Measurements from ENCODE around the gene IL12RB2. TPM values are rescaled to one million over a fixed set of nuclear protein-coding genes. Genes with fewer than 3 reads are reported as not detected.

The IL12RB2 gene
- total RNA-seq = 10 to 100 TPM; 32.8 to 35.1 TPM
- 6.8 TPM for polyA plus RNA-seq

GRCh38 chr1:67307251-67308060 lies at the start of gene IL12RB2:
TSS of gene IL12RB2 (plus strand) at chr1:67307873. CDS start at chr1:67320369, 12,496 bp downstream.
- peaks cover 4% of the 10 kb centered on the region for H3K27me3 ChIP-seq (ENCODE audit: insufficient read depth, low read length, poor library complexity, severe bottlenecking)
- Mint-ChIP-seq H3K9me3 (peaks cover 0 to 1% (median 0%) of the 10 kb centered on the region in 5 donors), H3K36me3 (peaks cover 0 to 6% (median 0%) of the 10 kb centered on the region in 3 donors), H3K27ac (peak within 1 kb of the TSS; percentile 50 to 97 (median 86)), H3K4me3 (peak within 1 kb of the TSS; percentile 80 to 94 (median 91)), H3K27me3 (peaks cover 7 to 43% of the 10 kb centered on the region in 2 donors), H3K4me1 (peaks cover 13 to 21% (median 13%) of the 10 kb centered on the region in 3 donors)
- CTCF ChIA-PET = no interaction called here
- DNase-seq = peak in 3 of 5 donors; percentile 3 to 27 (median 11)
- H3K4me3 ChIP-seq (ENCODE audit: low read length) = peak within 1 kb of the TSS; percentile 65
- H3K27ac ChIP-seq (ENCODE audit: low read depth, low read length) = no peak within 1 kb of the TSS
- H3K4me1 ChIP-seq (ENCODE audit: insufficient read depth, low read length) = peaks cover 6% of the 10 kb centered on the region
- H3K9me3 ChIP-seq (ENCODE audit: low read length) = no peaks in the 10 kb centered on the region
- POLR2A ChIA-PET = no interaction called here
- no peaks in the 10 kb centered on the region for H3K36me3 ChIP-seq (ENCODE audit: insufficient read depth, low read length)

GRCh38 chr1:67261680-67262079 lies 46.0 kb upstream of the IL12RB2 start:
- CTCF ChIA-PET = no interaction called here
- POLR2A ChIA-PET = no interaction called here
- Mint-ChIP-seq H3K4me1 (peaks cover 25 to 36% (median 32%) of the 10 kb centered on the region in 3 donors), H3K4me3 (no peak overlapping the region), H3K9me3 (no peaks in the 10 kb centered on the region), H3K27ac (peak overlapping the region in 3 of 8 donors; percentile 42 to 53 (median 43)), H3K36me3 (peaks cover 0 to 1% (median 0%) of the 10 kb centered on the region in 3 donors), H3K27me3 (no peaks in the 10 kb centered on the region)
- DNase-seq = peak in 2 of 5 donors; percentile 21 to 56
- Histone ChIP-seq H3K36me3 (ENCODE audit: insufficient read depth, low read length) (no peaks in the 10 kb centered on the region), H3K9me3 (ENCODE audit: low read length) (no peaks in the 10 kb centered on the region), H3K4me1 (ENCODE audit: insufficient read depth, low read length) (peaks cover 16% of the 10 kb centered on the region), H3K27me3 (ENCODE audit: insufficient read depth, low read length, poor library complexity, severe bottlenecking) (no peaks in the 10 kb centered on the region), H3K4me3 (ENCODE audit: low read length) (no peak overlapping the region), H3K27ac (ENCODE audit: low read depth, low read length) (no peak overlapping the region)

- H3K4me3 ChIP-seq (ENCODE audit: low read length) = no peak overlapping the region
- H3K4me1 ChIP-seq (ENCODE audit: insufficient read depth, low read length) = peaks cover 16% of the 10 kb centered on the region
- H3K27ac ChIP-seq (ENCODE audit: low read depth, low read length) = no peak overlapping the region
- H3K9me3 ChIP-seq (ENCODE audit: low read length) = no peaks in the 10 kb centered on the region
- CTCF ChIA-PET = no interaction called here
- H3K9me3 Mint-ChIP-seq = no peaks in the 10 kb centered on the region
- no peak for DNase-seq
- H3K27me3 Mint-ChIP-seq = no peaks in the 10 kb centered on the region
- POLR2A ChIA-PET = interaction anchor here (0.6 kb wide), 1 partner anchor 9 kb away, joined by 3 read pairs; no protein-coding TSS in a partner anchor
- peaks cover 25 to 36% (median 28%) of the 10 kb centered on the region in 3 donors for H3K4me1 Mint-ChIP-seq
- H3K36me3 ChIP-seq (ENCODE audit: insufficient read depth, low read length) = no peaks in the 10 kb centered on the region
- peak overlapping the region in 1 of 7 donors; percentile 15 for H3K4me3 Mint-ChIP-seq
- H3K27me3 ChIP-seq (ENCODE audit: insufficient read depth, low read length, poor library complexity, severe bottlenecking) = no peaks in the 10 kb centered on the region
- H3K36me3 Mint-ChIP-seq = peaks cover 0 to 1% (median 0%) of the 10 kb centered on the region in 3 donors
- H3K27ac Mint-ChIP-seq = peak overlapping the region in 1 of 8 donors; percentile 96
Observed at GRCh38 chr1:67262735-67263134, 44.9 kb upstream of the IL12RB2 start.

- Mint-ChIP-seq H3K36me3 (no peaks in the 10 kb centered on the region), H3K9me3 (no peaks in the 10 kb centered on the region), H3K4me1 (peaks cover 25 to 36% (median 28%) of the 10 kb centered on the region in 3 donors), H3K27ac (peak overlapping the region in 4 of 8 donors; percentile 61 to 80 (median 70)), H3K27me3 (no peaks in the 10 kb centered on the region), H3K4me3 (peak overlapping the region in 2 of 7 donors; percentile 14 to 76)
- Histone ChIP-seq H3K36me3 (ENCODE audit: insufficient read depth, low read length) (no peaks in the 10 kb centered on the region), H3K4me1 (ENCODE audit: insufficient read depth, low read length) (peaks cover 16% of the 10 kb centered on the region), H3K4me3 (ENCODE audit: low read length) (no peak overlapping the region), H3K27me3 (ENCODE audit: insufficient read depth, low read length, poor library complexity, severe bottlenecking) (no peaks in the 10 kb centered on the region), H3K9me3 (ENCODE audit: low read length) (no peaks in the 10 kb centered on the region), H3K27ac (ENCODE audit: low read depth, low read length) (no peak overlapping the region)
- DNase-seq = no peak
- ChIA-PET CTCF (no interaction called here), POLR2A (no interaction called here)
Observed at GRCh38 chr1:67264152-67264551, 43.5 kb upstream of the IL12RB2 start.

GRCh38 chr1:67264899-67265298 lies 42.8 kb upstream of the IL12RB2 start:
- peaks cover 25 to 36% (median 28%) of the 10 kb centered on the region in 3 donors for H3K4me1 Mint-ChIP-seq

GRCh38 chr1:67269061-67269460 lies 38.6 kb upstream of the IL12RB2 start:
- H3K4me1 ChIP-seq (ENCODE audit: insufficient read depth, low read length) = peaks cover 8% of the 10 kb centered on the region
- Mint-ChIP-seq H3K4me1 (peaks cover 11 to 20% (median 12%) of the 10 kb centered on the region in 3 donors), H3K27ac (no peak overlapping the region), H3K4me3 (no peak overlapping the region), H3K9me3 (peaks cover 0 to 7% (median 0%) of the 10 kb centered on the region in 5 donors), H3K27me3 (no peaks in the 10 kb centered on the region), H3K36me3 (peaks cover 0 to 27% (median 5%) of the 10 kb centered on the region in 3 donors)
- H3K4me3 ChIP-seq (ENCODE audit: low read length) = no peak overlapping the region
- no peaks in the 10 kb centered on the region for H3K27me3 ChIP-seq (ENCODE audit: insufficient read depth, low read length, poor library complexity, severe bottlenecking)
- no peak overlapping the region for H3K27ac ChIP-seq (ENCODE audit: low read depth, low read length)
- H3K9me3 ChIP-seq (ENCODE audit: low read length) = no peaks in the 10 kb centered on the region
- no peak for DNase-seq
- POLR2A ChIA-PET = no interaction called here
- no peaks in the 10 kb centered on the region for H3K36me3 ChIP-seq (ENCODE audit: insufficient read depth, low read length)
- CTCF ChIA-PET = no interaction called here

More at GRCh38 chr1:67264899-67265298, 42.8 kb upstream of the IL12RB2 start:
- POLR2A ChIA-PET = no interaction called here
- Mint-ChIP-seq H3K27me3 (no peaks in the 10 kb centered on the region), H3K4me3 (peak overlapping the region; percentile 6 to 82 (median 63)), H3K27ac (peak overlapping the region in 7 of 8 donors; percentile 52 to 92 (median 80)), H3K36me3 (no peaks in the 10 kb centered on the region), H3K9me3 (no peaks in the 10 kb centered on the region)
- H3K27me3 ChIP-seq (ENCODE audit: insufficient read depth, low read length, poor library complexity, severe bottlenecking) = no peaks in the 10 kb centered on the region
- CTCF ChIA-PET = no interaction called here
- DNase-seq = no peak
- no peak overlapping the region for H3K4me3 ChIP-seq (ENCODE audit: low read length)
- no peaks in the 10 kb centered on the region for H3K9me3 ChIP-seq (ENCODE audit: low read length)
- no peaks in the 10 kb centered on the region for H3K36me3 ChIP-seq (ENCODE audit: insufficient read depth, low read length)
- H3K4me1 ChIP-seq (ENCODE audit: insufficient read depth, low read length) = peaks cover 16% of the 10 kb centered on the region
- H3K27ac ChIP-seq (ENCODE audit: low read depth, low read length) = no peak overlapping the region

- Histone ChIP-seq H3K4me3 (ENCODE audit: low read length) (no peak overlapping the region), H3K9me3 (ENCODE audit: low read length) (no peaks in the 10 kb centered on the region), H3K36me3 (ENCODE audit: insufficient read depth, low read length) (no peaks in the 10 kb centered on the region), H3K4me1 (ENCODE audit: insufficient read depth, low read length) (no peaks in the 10 kb centered on the region), H3K27ac (ENCODE audit: low read depth, low read length) (no peak overlapping the region), H3K27me3 (ENCODE audit: insufficient read depth, low read length, poor library complexity, severe bottlenecking) (no peaks in the 10 kb centered on the region)
- DNase-seq = no peak
- H3K27me3 Mint-ChIP-seq = no peaks in the 10 kb centered on the region
- H3K27ac Mint-ChIP-seq = no peak overlapping the region
- CTCF ChIA-PET = no interaction called here
- H3K36me3 Mint-ChIP-seq = peaks cover 0 to 31% (median 5%) of the 10 kb centered on the region in 3 donors
- peaks cover 10 to 22% (median 14%) of the 10 kb centered on the region in 3 donors for H3K4me1 Mint-ChIP-seq
- no peak overlapping the region for H3K4me3 Mint-ChIP-seq
- peaks cover 0 to 7% (median 0%) of the 10 kb centered on the region in 5 donors for H3K9me3 Mint-ChIP-seq
- POLR2A ChIA-PET = no interaction called here
Observed at GRCh38 chr1:67270541-67270940, 37.1 kb upstream of the IL12RB2 start.

GRCh38 chr1:67273591-67273990 lies 34.1 kb upstream of the IL12RB2 start:
- ChIA-PET POLR2A (no interaction called here), CTCF (interaction anchor here (1.4 kb wide), 1 partner anchor 21 kb away, joined by 4 read pairs; no protein-coding TSS in a partner anchor)
- no peaks in the 10 kb centered on the region for H3K27me3 Mint-ChIP-seq
- no peak overlapping the region for H3K27ac Mint-ChIP-seq
- Histone ChIP-seq H3K36me3 (ENCODE audit: insufficient read depth, low read length) (no peaks in the 10 kb centered on the region), H3K27ac (ENCODE audit: low read depth, low read length) (no peak overlapping the region), H3K4me1 (ENCODE audit: insufficient read depth, low read length) (no peaks in the 10 kb centered on the region), H3K4me3 (ENCODE audit: low read length) (no peak overlapping the region), H3K9me3 (ENCODE audit: low read length) (no peaks in the 10 kb centered on the region), H3K27me3 (ENCODE audit: insufficient read depth, low read length, poor library complexity, severe bottlenecking) (no peaks in the 10 kb centered on the region)
- H3K4me3 Mint-ChIP-seq = no peak overlapping the region
- DNase-seq = no peak
- peaks cover 0 to 44% (median 5%) of the 10 kb centered on the region in 3 donors for H3K36me3 Mint-ChIP-seq
- H3K9me3 Mint-ChIP-seq = peaks cover 0 to 8% (median 0%) of the 10 kb centered on the region in 5 donors
- peaks cover 10 to 19% (median 13%) of the 10 kb centered on the region in 3 donors for H3K4me1 Mint-ChIP-seq

Measured in CD8-positive, alpha-beta memory T cell (primary cell).